Activated T-helper 17 cell treated with anti-CD3 and anti-CD28 coated beads, Interleukin-2, amount 50 U/mL, for 72 hours (primary cell): ENCODE data around the gene REX1BD. TPM values are rescaled to one million over a fixed set of nuclear protein-coding genes. Genes with fewer than 3 reads are reported as not detected.
"Not testable (repeated sequence)": the region's sequence is repeated elsewhere in the genome, so short reads cannot be mapped to it uniquely, and the experiment has no call there.

ENCODE experiments used
- ATAC-seq: fragments of 150-1000 bp; cut with Tn5 transposase; replicated peaks from 2 replicates; pipeline ENCODE4 v1.10.0; 2021; ENCODE audit warnings: mild to moderate bottlenecking, moderate library complexity
- H3K27ac Mint-ChIP-seq: one replicate; pipeline ENCODE4 v1.8.0; 2022; ENCODE audit warnings: mixed read lengths
- H3K27me3 Mint-ChIP-seq: one replicate; pipeline ENCODE4 v1.8.0; 2022; ENCODE audit warnings: mixed read lengths
- H3K36me3 Mint-ChIP-seq: one replicate; pipeline ENCODE4 v1.8.0; 2022; ENCODE audit warnings: low read depth, mild to moderate bottlenecking, mixed read lengths
- H3K4me1 Mint-ChIP-seq: one replicate; pipeline ENCODE4 v1.8.0; 2022; ENCODE audit warnings: mixed read lengths
- H3K4me3 Mint-ChIP-seq: one replicate; pipeline ENCODE4 v1.8.0; 2022; ENCODE audit warnings: mild to moderate bottlenecking, mixed read lengths
- H3K9me3 Mint-ChIP-seq: one replicate; pipeline ENCODE4 v1.8.0; 2022; ENCODE audit warnings: mixed read lengths
- total RNA-seq, 2 donors: library from RNA; stranded (reverse); gene quantifications; one replicate each; pipeline ENCODE4 v1.2.3, GENCODE V29; 2022

Gene REX1BD
- total RNA-seq, 2 donors from 2014 or later = 36.3 to 46.6 TPM

- Mint-ChIP-seq H3K36me3 (peaks cover 25% of the 10 kb centered on the region), H3K4me1 (peaks cover 14% of the 10 kb centered on the region), H3K27me3 (no peaks in the 10 kb centered on the region), H3K4me3 (peak overlapping the region; percentile 91), H3K27ac (no peak overlapping the region), H3K9me3 (no peaks in the 10 kb centered on the region)
- ATAC-seq = no peak
These were observed 3.3 kb downstream of the REX1BD start for GRCh38 chr19:18591735-18592385.

GRCh38 chr19:18592732-18593131, 4.1 kb downstream of the REX1BD start:
- not testable (repeated sequence) for H3K27ac Mint-ChIP-seq, H3K4me3 Mint-ChIP-seq, ATAC-seq, H3K27me3 Mint-ChIP-seq, H3K9me3 Mint-ChIP-seq
- H3K36me3 Mint-ChIP-seq = peaks cover 25% of the 10 kb centered on the region
- H3K4me1 Mint-ChIP-seq = peaks cover 14% of the 10 kb centered on the region

- ATAC-seq = no peak
- Mint-ChIP-seq H3K4me1 (peaks cover 8% of the 10 kb centered on the region), H3K9me3 (no peaks in the 10 kb centered on the region), H3K27ac (no peak overlapping the region), H3K27me3 (no peaks in the 10 kb centered on the region), H3K36me3 (peaks cover 25% of the 10 kb centered on the region), H3K4me3 (peak overlapping the region; percentile 64)
These were observed 4.9 kb downstream of the REX1BD start for GRCh38 chr19:18593367-18594095.

GRCh38 chr19:18594096-18594823, 5.7 kb downstream of the REX1BD start:
- Mint-ChIP-seq H3K36me3 (peaks cover 25% of the 10 kb centered on the region), H3K4me3 (peak overlapping the region; percentile 64), H3K27me3 (no peaks in the 10 kb centered on the region), H3K4me1 (peaks cover 8% of the 10 kb centered on the region), H3K9me3 (no peaks in the 10 kb centered on the region), H3K27ac (peak overlapping the region; percentile 47)
- ATAC-seq = peak; percentile 74

GRCh38 chr19:18594824-18595373, 6.3 kb downstream of the REX1BD start:
- Mint-ChIP-seq H3K36me3 (peaks cover 20% of the 10 kb centered on the region), H3K4me1 (peaks cover 5% of the 10 kb centered on the region), H3K27ac (peak overlapping the region; percentile 47), H3K4me3 (peak overlapping the region; percentile 64), H3K27me3 (no peaks in the 10 kb centered on the region), H3K9me3 (no peaks in the 10 kb centered on the region)
- ATAC-seq = peak; percentile 3

- ATAC-seq = no peak
- H3K36me3 Mint-ChIP-seq = peaks cover 14% of the 10 kb centered on the region
- H3K9me3 Mint-ChIP-seq = no peaks in the 10 kb centered on the region
- H3K27me3 Mint-ChIP-seq = no peaks in the 10 kb centered on the region
- peaks cover 4% of the 10 kb centered on the region for H3K4me1 Mint-ChIP-seq
- no peak overlapping the region for H3K27ac Mint-ChIP-seq
- no peak overlapping the region for H3K4me3 Mint-ChIP-seq
These were observed 6.9 kb downstream of the REX1BD start for GRCh38 chr19:18595475-18595874.

GRCh38 chr19:18596752-18597157, 8.2 kb downstream of the REX1BD start:
- H3K27me3 Mint-ChIP-seq = peaks cover 3% of the 10 kb centered on the region
- peaks cover 4% of the 10 kb centered on the region for H3K4me1 Mint-ChIP-seq
- H3K36me3 Mint-ChIP-seq = peaks cover 1% of the 10 kb centered on the region
- no peak overlapping the region for H3K27ac Mint-ChIP-seq
- H3K4me3 Mint-ChIP-seq = no peak overlapping the region
- no peak for ATAC-seq
- H3K9me3 Mint-ChIP-seq = no peaks in the 10 kb centered on the region

- peaks cover 7% of the 10 kb centered on the region for H3K4me1 Mint-ChIP-seq
- H3K4me3 Mint-ChIP-seq = no peak overlapping the region
- no peaks in the 10 kb centered on the region for H3K9me3 Mint-ChIP-seq
- H3K36me3 Mint-ChIP-seq = no peaks in the 10 kb centered on the region
- peaks cover 7% of the 10 kb centered on the region for H3K27me3 Mint-ChIP-seq
- ATAC-seq = no peak
- H3K27ac Mint-ChIP-seq = no peak overlapping the region
These were observed 9.4 kb downstream of the REX1BD start for GRCh38 chr19:18597809-18598660.

- peaks cover 11% of the 10 kb centered on the region for H3K27me3 Mint-ChIP-seq
- no peaks in the 10 kb centered on the region for H3K9me3 Mint-ChIP-seq
- H3K4me1 Mint-ChIP-seq = peaks cover 10% of the 10 kb centered on the region
- no peak overlapping the region for H3K27ac Mint-ChIP-seq
- H3K4me3 Mint-ChIP-seq = no peak overlapping the region
- H3K36me3 Mint-ChIP-seq = no peaks in the 10 kb centered on the region
- ATAC-seq = no peak
These were observed 10.9 kb downstream of the REX1BD start for GRCh38 chr19:18599485-18599884.

- not testable (repeated sequence) for H3K27ac Mint-ChIP-seq, ATAC-seq, H3K4me3 Mint-ChIP-seq, H3K4me1 Mint-ChIP-seq, H3K36me3 Mint-ChIP-seq, H3K9me3 Mint-ChIP-seq
- H3K27me3 Mint-ChIP-seq = peaks cover 20% of the 10 kb centered on the region
These were observed 12.2 kb downstream of the REX1BD start for GRCh38 chr19:18600692-18601397.

- H3K4me1 Mint-ChIP-seq = peaks cover 10% of the 10 kb centered on the region
- H3K27ac Mint-ChIP-seq = no peak overlapping the region
- no peaks in the 10 kb centered on the region for H3K9me3 Mint-ChIP-seq
- H3K27me3 Mint-ChIP-seq = peaks cover 20% of the 10 kb centered on the region
- no peaks in the 10 kb centered on the region for H3K36me3 Mint-ChIP-seq
- ATAC-seq = no peak
- H3K4me3 Mint-ChIP-seq = no peak overlapping the region
These were observed 13.3 kb downstream of the REX1BD start for GRCh38 chr19:18601875-18602274.

GRCh38 chr19:18603255-18603957, 14.8 kb downstream of the REX1BD start:
- peak; percentile 42 for ATAC-seq
- Mint-ChIP-seq H3K4me1 (peaks cover 10% of the 10 kb centered on the region), H3K27me3 (peaks cover 26% of the 10 kb centered on the region), H3K27ac (no peak overlapping the region), H3K36me3 (no peaks in the 10 kb centered on the region), H3K4me3 (no peak overlapping the region), H3K9me3 (no peaks in the 10 kb centered on the region)
